ENCODE data around the gene TPRN.

Gene TPRN

GRCh38 chr9:137198051-137198901 is 2.3 kb downstream of the TPRN start:
- Histone ChIP-seq H3K4me3 (ENCODE audit: insufficient read length, low read depth) (peak overlapping the region; percentile 37), H3K9ac (ENCODE audit: insufficient read length, low read depth) (peak overlapping the region; percentile 77), H3K4me1 (ENCODE audit: insufficient read depth, insufficient read length) (peaks cover 33% of the 10 kb centered on the region), H3K36me3 (ENCODE audit: insufficient read depth, insufficient read length, low read length) (peaks cover 33% of the 10 kb centered on the region), H3K27me3 (ENCODE audit: insufficient read depth, insufficient read length) (no peaks in the 10 kb centered on the region), H3K9me3 (ENCODE audit: insufficient read depth, low read length) (no peaks in the 10 kb centered on the region)
- no peak for TF ChIP-seq ZNF274 (IDR thresholded peaks at IDR 0.05; ENCODE audit: low read depth, low read length)
- TF ChIP-seq YY1 (IDR thresholded peaks at IDR 0.05; ENCODE audit: insufficient read depth, insufficient read length), result no peak
- no peak for TF ChIP-seq SUZ12 (IDR thresholded peaks at IDR 0.05; ENCODE audit: extremely low read depth, insufficient read depth, insufficient read length)
- no peak for DNase-seq (ENCODE audit: low read depth, low spot score)

- DNase-seq (ENCODE audit: low read depth, low spot score), result no peak
- peak overlapping the region; percentile 34 for H3K9ac ChIP-seq (ENCODE audit: insufficient read length, low read depth)
- TF ChIP-seq ZNF274 (IDR thresholded peaks at IDR 0.05; ENCODE audit: low read depth, low read length) (no peak), SUZ12 (IDR thresholded peaks at IDR 0.05; ENCODE audit: extremely low read depth, insufficient read depth, insufficient read length) (no peak), YY1 (IDR thresholded peaks at IDR 0.05; ENCODE audit: insufficient read depth, insufficient read length) (no peak)
- no peaks in the 10 kb centered on the region for H3K27me3 ChIP-seq (ENCODE audit: insufficient read depth, insufficient read length)
- H3K36me3 ChIP-seq (ENCODE audit: insufficient read depth, insufficient read length, low read length), result peaks cover 56% of the 10 kb centered on the region
- H3K4me1 ChIP-seq (ENCODE audit: insufficient read depth, insufficient read length), result peaks cover 36% of the 10 kb centered on the region
- H3K9me3 ChIP-seq (ENCODE audit: insufficient read depth, low read length), result no peaks in the 10 kb centered on the region
- no peak overlapping the region for H3K4me3 ChIP-seq (ENCODE audit: insufficient read length, low read depth)
Measured at GRCh38 chr9:137195525-137196220, 4.9 kb downstream of the TPRN start.

GRCh38 chr9:137194909-137195308 is 5.6 kb downstream of the TPRN start:
- Histone ChIP-seq H3K36me3 (ENCODE audit: insufficient read depth, insufficient read length, low read length) (peaks cover 63% of the 10 kb centered on the region), H3K9me3 (ENCODE audit: insufficient read depth, low read length) (no peaks in the 10 kb centered on the region), H3K27me3 (ENCODE audit: insufficient read depth, insufficient read length) (no peaks in the 10 kb centered on the region), H3K4me1 (ENCODE audit: insufficient read depth, insufficient read length) (peaks cover 37% of the 10 kb centered on the region), H3K9ac (ENCODE audit: insufficient read length, low read depth) (peak overlapping the region; percentile 61), H3K4me3 (ENCODE audit: insufficient read length, low read depth) (no peak overlapping the region)
- no peak for DNase-seq (ENCODE audit: low read depth, low spot score)
- TF ChIP-seq ZNF274 (IDR thresholded peaks at IDR 0.05; ENCODE audit: low read depth, low read length), result no peak
- no peak for TF ChIP-seq SUZ12 (IDR thresholded peaks at IDR 0.05; ENCODE audit: extremely low read depth, insufficient read depth, insufficient read length)
- TF ChIP-seq YY1 (IDR thresholded peaks at IDR 0.05; ENCODE audit: insufficient read depth, insufficient read length), result no peak

GRCh38 chr9:137194388-137194787 is 6.2 kb downstream of the TPRN start:
- H3K27me3 ChIP-seq (ENCODE audit: insufficient read depth, insufficient read length), result no peaks in the 10 kb centered on the region
- H3K4me1 ChIP-seq (ENCODE audit: insufficient read depth, insufficient read length), result peaks cover 41% of the 10 kb centered on the region
- peak overlapping the region; percentile 61 for H3K9ac ChIP-seq (ENCODE audit: insufficient read length, low read depth)
- H3K9me3 ChIP-seq (ENCODE audit: insufficient read depth, low read length), result no peaks in the 10 kb centered on the region
- no peak for DNase-seq (ENCODE audit: low read depth, low spot score)
- no peak overlapping the region for H3K4me3 ChIP-seq (ENCODE audit: insufficient read length, low read depth)
- no peak for TF ChIP-seq SUZ12 (IDR thresholded peaks at IDR 0.05; ENCODE audit: extremely low read depth, insufficient read depth, insufficient read length)
- TF ChIP-seq YY1 (IDR thresholded peaks at IDR 0.05; ENCODE audit: insufficient read depth, insufficient read length), result no peak
- no peak for TF ChIP-seq ZNF274 (IDR thresholded peaks at IDR 0.05; ENCODE audit: low read depth, low read length)
- peaks cover 68% of the 10 kb centered on the region for H3K36me3 ChIP-seq (ENCODE audit: insufficient read depth, insufficient read length, low read length)

GRCh38 chr9:137193771-137194170 is 6.8 kb downstream of the TPRN start:
- Histone ChIP-seq H3K9me3 (ENCODE audit: insufficient read depth, low read length) (no peaks in the 10 kb centered on the region), H3K9ac (ENCODE audit: insufficient read length, low read depth) (peak overlapping the region; percentile 61), H3K36me3 (ENCODE audit: insufficient read depth, insufficient read length, low read length) (peaks cover 69% of the 10 kb centered on the region), H3K27me3 (ENCODE audit: insufficient read depth, insufficient read length) (no peaks in the 10 kb centered on the region), H3K4me1 (ENCODE audit: insufficient read depth, insufficient read length) (peaks cover 37% of the 10 kb centered on the region), H3K4me3 (ENCODE audit: insufficient read length, low read depth) (no peak overlapping the region)
- DNase-seq (ENCODE audit: low read depth, low spot score), result no peak
- TF ChIP-seq YY1 (IDR thresholded peaks at IDR 0.05; ENCODE audit: insufficient read depth, insufficient read length) (no peak), SUZ12 (IDR thresholded peaks at IDR 0.05; ENCODE audit: extremely low read depth, insufficient read depth, insufficient read length) (no peak)

GRCh38 chr9:137192859-137193258 is 7.7 kb downstream of the TPRN start:
- H3K36me3 ChIP-seq (ENCODE audit: insufficient read depth, insufficient read length, low read length), result peaks cover 65% of the 10 kb centered on the region
- H3K9me3 ChIP-seq (ENCODE audit: insufficient read depth, low read length), result no peaks in the 10 kb centered on the region
- no peak for DNase-seq (ENCODE audit: low read depth, low spot score)
- H3K9ac ChIP-seq (ENCODE audit: insufficient read length, low read depth), result peak overlapping the region; percentile 42
- no peak for TF ChIP-seq ZNF274 (IDR thresholded peaks at IDR 0.05; ENCODE audit: low read depth, low read length)
- TF ChIP-seq YY1 (IDR thresholded peaks at IDR 0.05; ENCODE audit: insufficient read depth, insufficient read length), result no peak
- TF ChIP-seq SUZ12 (IDR thresholded peaks at IDR 0.05; ENCODE audit: extremely low read depth, insufficient read depth, insufficient read length), result no peak
- peaks cover 35% of the 10 kb centered on the region for H3K4me1 ChIP-seq (ENCODE audit: insufficient read depth, insufficient read length)
- H3K27me3 ChIP-seq (ENCODE audit: insufficient read depth, insufficient read length), result no peaks in the 10 kb centered on the region
- H3K4me3 ChIP-seq (ENCODE audit: insufficient read length, low read depth), result no peak overlapping the region

GRCh38 chr9:137192448-137192780 is 8.1 kb downstream of the TPRN start:
- Histone ChIP-seq H3K27me3 (ENCODE audit: insufficient read depth, insufficient read length) (no peaks in the 10 kb centered on the region), H3K9ac (ENCODE audit: insufficient read length, low read depth) (peak overlapping the region; percentile 42), H3K4me3 (ENCODE audit: insufficient read length, low read depth) (no peak overlapping the region), H3K36me3 (ENCODE audit: insufficient read depth, insufficient read length, low read length) (peaks cover 64% of the 10 kb centered on the region), H3K4me1 (ENCODE audit: insufficient read depth, insufficient read length) (peaks cover 38% of the 10 kb centered on the region), H3K9me3 (ENCODE audit: insufficient read depth, low read length) (no peaks in the 10 kb centered on the region)
- TF ChIP-seq ZNF274 (IDR thresholded peaks at IDR 0.05; ENCODE audit: low read depth, low read length) (no peak), SUZ12 (IDR thresholded peaks at IDR 0.05; ENCODE audit: extremely low read depth, insufficient read depth, insufficient read length) (no peak), YY1 (IDR thresholded peaks at IDR 0.05; ENCODE audit: insufficient read depth, insufficient read length) (no peak)
- no peak for DNase-seq (ENCODE audit: low read depth, low spot score)
